H1 (cell line): Measurements from ENCODE around the gene FNDC11. TPM values are rescaled to one million over a fixed set of nuclear protein-coding genes. Genes with fewer than 3 reads are reported as not detected.

ENCODE experiments used
- NRF1 ChIP-seq: IDR thresholded peaks from 2 replicates; pipeline ENCODE4 v1.6.1; 2011; ENCODE audit warnings: mild to moderate bottlenecking, low read depth, low read length, improper control_type of control experiment
- SAP30 ChIP-seq: fragments of 300-600 bp; sonication (generic); IDR thresholded peaks from 2 replicates; pipeline ENCODE4 v1.7.1; 2012; ENCODE audit warnings: low read length, moderate library complexity, mild to moderate bottlenecking, inconsistent platforms; ENCODE audit not compliant: insufficient read depth, insufficient replicate concordance
- SIX5 ChIP-seq: IDR thresholded peaks from 2 replicates; pipeline ENCODE4 v1.6.1; 2011; ENCODE audit warnings: mild to moderate bottlenecking, low read depth, low read length
- SP2 ChIP-seq: IDR thresholded peaks from 2 replicates; pipeline ENCODE4 v1.6.1; 2012; ENCODE audit warnings: mild to moderate bottlenecking, low read length, inconsistent platforms
- TAF1 ChIP-seq: IDR thresholded peaks from 2 replicates; pipeline ENCODE4 v1.6.1; 2011; ENCODE audit warnings: mild to moderate bottlenecking, low read depth, low read length
- polyA plus RNA-seq, 7 experiments: library from polyadenylated mRNA; depleted of rRNA in 3 of 7; stranded (reverse) in 5 of 7; unstranded in 2 of 7; fragments of >200 nt in 5 of 7; fragments of 200-250 nt in 2 of 7; gene quantifications; 1 replicate in 5 of 7; 2 replicates in 1 of 7; 4 replicates in 1 of 7; pipeline versions ENCODE4 v1.2.1 to v1.2.3, GENCODE V29; 2011 to 2013; ENCODE audit warnings: missing spikeins in 2 of 7, mixed read lengths in 2 of 7
- total RNA-seq: library from RNA; stranded (reverse); fragmentation: NEBNext Ultra II Directional; extraction: Animal tissue kit (Norgen Biotek cat#: 25700); gene quantifications from 2 replicates; pipeline ENCODE4 v1.2.1, GENCODE V29; 2021
- TF ChIP-seq, protein P1 (sequence below), 3 experiments: IDR thresholded peaks; 1 replicate in 2 of 3; 2 replicates in 1 of 3; pipeline versions ENCODE4 v1.5.1 to v1.6.1; 2011; ENCODE audit warnings: low read length in 3 of 3, mild to moderate bottlenecking in 3 of 3, inconsistent platforms in 2 of 3, low read depth in 1 of 3, moderate library complexity in 1 of 3; ENCODE audit not compliant: insufficient read depth in 1 of 3; ENCODE audit errors: control extremely low read depth in 1 of 3
- TF ChIP-seq, protein P2 (sequence below): IDR thresholded peaks from 2 replicates; pipeline ENCODE4 v1.6.1; 2011; ENCODE audit warnings: low read depth, mild to moderate bottlenecking, low read length; ENCODE audit not compliant: insufficient read depth

The FNDC11 gene
- total and polyA plus RNA-seq, 2 of the 8 experiments (the other 6 are each of a cell fraction or from before 2014, with no cell fraction given), result 2.6 to 8.8 TPM

DNA sequence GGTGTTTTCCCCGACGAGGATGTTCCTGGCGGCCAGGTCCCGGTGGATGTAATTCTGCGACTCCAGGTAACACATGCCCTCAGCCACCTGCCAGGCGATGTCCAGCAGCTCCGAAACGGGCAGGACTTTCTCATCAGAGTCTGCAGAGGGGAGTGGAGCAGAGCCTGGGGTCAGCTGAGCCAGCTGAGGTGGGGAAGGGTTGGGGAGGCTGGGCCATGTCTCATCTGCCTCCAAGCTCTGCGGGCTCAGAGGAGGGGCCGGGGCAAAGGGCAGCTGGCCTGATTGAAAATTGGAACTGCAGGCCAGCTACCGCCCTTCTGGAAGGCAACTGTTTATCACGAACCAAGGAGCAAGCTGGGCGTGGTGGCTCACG, 23.2 kb upstream of the FNDC11 start (continued):
- TF ChIP-seq, protein P1, sequence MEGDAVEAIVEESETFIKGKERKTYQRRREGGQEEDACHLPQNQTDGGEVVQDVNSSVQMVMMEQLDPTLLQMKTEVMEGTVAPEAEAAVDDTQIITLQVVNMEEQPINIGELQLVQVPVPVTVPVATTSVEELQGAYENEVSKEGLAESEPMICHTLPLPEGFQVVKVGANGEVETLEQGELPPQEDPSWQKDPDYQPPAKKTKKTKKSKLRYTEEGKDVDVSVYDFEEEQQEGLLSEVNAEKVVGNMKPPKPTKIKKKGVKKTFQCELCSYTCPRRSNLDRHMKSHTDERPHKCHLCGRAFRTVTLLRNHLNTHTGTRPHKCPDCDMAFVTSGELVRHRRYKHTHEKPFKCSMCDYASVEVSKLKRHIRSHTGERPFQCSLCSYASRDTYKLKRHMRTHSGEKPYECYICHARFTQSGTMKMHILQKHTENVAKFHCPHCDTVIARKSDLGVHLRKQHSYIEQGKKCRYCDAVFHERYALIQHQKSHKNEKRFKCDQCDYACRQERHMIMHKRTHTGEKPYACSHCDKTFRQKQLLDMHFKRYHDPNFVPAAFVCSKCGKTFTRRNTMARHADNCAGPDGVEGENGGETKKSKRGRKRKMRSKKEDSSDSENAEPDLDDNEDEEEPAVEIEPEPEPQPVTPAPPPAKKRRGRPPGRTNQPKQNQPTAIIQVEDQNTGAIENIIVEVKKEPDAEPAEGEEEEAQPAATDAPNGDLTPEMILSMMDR (IDR thresholded peaks at IDR 0.05; ENCODE audit: control extremely low read depth in 1 of 3, insufficient read depth in 1 of 3, low read depth in 1 of 3, low read length in 3 of 3), result no peak
- TF ChIP-seq SAP30 (no peak), NRF1 (no peak), SP2 (no peak), SIX5 (no peak), TAF1 (no peak)
- TF ChIP-seq, protein P2, sequence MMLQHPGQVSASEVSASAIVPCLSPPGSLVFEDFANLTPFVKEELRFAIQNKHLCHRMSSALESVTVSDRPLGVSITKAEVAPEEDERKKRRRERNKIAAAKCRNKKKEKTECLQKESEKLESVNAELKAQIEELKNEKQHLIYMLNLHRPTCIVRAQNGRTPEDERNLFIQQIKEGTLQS, result no peak
